HK-2 (cell line): ENCODE data around the gene FOXP4.

ENCODE experiments used
- DNase-seq: peaks from one replicate; pipeline ENCODE4 v3.0.0-alpha.2; 2018; ENCODE audit not compliant: unreplicated experiment

FOXP4 gene

GRCh38 chr6:41546475-41546865, 289 bp downstream of the FOXP4 start:
- DNase-seq, result no peak

- DNase-seq, result peak; percentile 48
Measured at GRCh38 chr6:41546866-41547798, 951 bp downstream of the FOXP4 start.

GRCh38 chr6:41547799-41548097, 1.6 kb downstream of the FOXP4 start:
- no peak for DNase-seq

- no peak for DNase-seq
Measured at GRCh38 chr6:41548098-41548840, 2.1 kb downstream of the FOXP4 start.

- DNase-seq, result no peak
Measured at GRCh38 chr6:41548841-41549642, 2.9 kb downstream of the FOXP4 start.

GRCh38 chr6:41549673-41550072, 3.5 kb downstream of the FOXP4 start:
- no peak for DNase-seq

GRCh38 chr6:41551086-41551700, 5.0 kb downstream of the FOXP4 start:
- no peak for DNase-seq

- no peak for DNase-seq
Measured at GRCh38 chr6:41551857-41552256, 5.7 kb downstream of the FOXP4 start.

- DNase-seq, result no peak
Measured at GRCh38 chr6:41552723-41553122, 6.5 kb downstream of the FOXP4 start.

GRCh38 chr6:41553405-41553999, 7.3 kb downstream of the FOXP4 start:
- no peak for DNase-seq

- DNase-seq, result no peak
Measured at GRCh38 chr6:41555326-41556300, 9.4 kb downstream of the FOXP4 start.

- DNase-seq, result no peak
Measured at GRCh38 chr6:41557335-41557734, 11.2 kb downstream of the FOXP4 start.

GRCh38 chr6:41558033-41558807, 12.0 kb downstream of the FOXP4 start:
- DNase-seq, result peak; percentile 24

- DNase-seq, result no peak
Measured at GRCh38 chr6:41559655-41560427, 13.7 kb downstream of the FOXP4 start.

GRCh38 chr6:41560431-41561192, 14.4 kb downstream of the FOXP4 start:
- DNase-seq, result no peak

GRCh38 chr6:41561416-41561815, 15.2 kb downstream of the FOXP4 start:
- DNase-seq, result no peak

GRCh38 chr6:41561931-41562911, 16.0 kb downstream of the FOXP4 start:
- DNase-seq, result no peak
